B cell (primary cell): ENCODE data around the gene ADH4. TPM values are rescaled to one million over a fixed set of nuclear protein-coding genes. Genes with fewer than 3 reads are reported as not detected.

ENCODE experiments used
- ATAC-seq: fragments of 200-7000 bp; cut with Tn5 transposase; one replicate; pipeline ENCODE4 v1.10.0; 2021; ENCODE audit warnings: low read depth, mild to moderate bottlenecking, moderate number of reproducible peaks, moderate library complexity
- CTCF ChIA-PET: fragments of 350-600 bp; sonication (Branson Sonifier 250); formaldehyde crosslinking; loops from one replicate; lab custom pipeline; 2021; ENCODE audit warnings: antibody characterized with exemption, inconsistent platforms; lab: Charles Lee
- POLR2A ChIA-PET: fragments of 350-600 bp; sonication (Branson Sonifier 250); formaldehyde crosslinking; loops from one replicate; lab custom pipeline; 2021; ENCODE audit warnings: antibody characterized with exemption; lab: Charles Lee
- DNase-seq: peaks from one replicate; pipeline ENCODE4 v3.0.0; 2013
- H2AFZ ChIP-seq: 2 replicates; pipeline ENCODE4 v1.6.1; 2012; ENCODE audit warnings: mild to moderate bottlenecking, low read depth, low read length; ENCODE audit not compliant: insufficient read depth, poor library complexity, severe bottlenecking
- H3K27ac ChIP-seq, 2 donors: 1 replicate in 1 of 2; 2 replicates in 1 of 2; pipeline ENCODE4 v1.5.1; 2012 to 2013; ENCODE audit warnings: low read length in 2 of 2, mild to moderate bottlenecking in 2 of 2, moderate library complexity in 1 of 2
- H3K27me3 ChIP-seq, 4 experiments: fragments of 200-600 bp in 1 of 4; sonication (generic) in 1 of 4; replicated peaks in 1 of 4; 1 replicate in 2 of 4; 2 replicates in 2 of 4; pipeline versions ENCODE4 v1.6.1 to v1.7.0; 2013 to 2016; ENCODE audit warnings: low read length in 3 of 4, mild to moderate bottlenecking in 2 of 4, mixed read lengths in 1 of 4, moderate library complexity in 1 of 4; ENCODE audit not compliant: insufficient read depth in 4 of 4, control insufficient read depth in 3 of 4; ENCODE audit errors: control extremely low read depth in 1 of 4
- H3K36me3 ChIP-seq, 2 experiments: replicated peaks in 1 of 2; 1 replicate in 1 of 2; 2 replicates in 1 of 2; pipeline versions ENCODE4 v1.6.1 to v1.7.1; 2013; ENCODE audit warnings: low read length in 1 of 2; ENCODE audit not compliant: insufficient read depth in 2 of 2, control insufficient read depth in 1 of 2; ENCODE audit errors: control extremely low read depth in 1 of 2, extremely low read depth in 1 of 2
- H3K4me1 ChIP-seq, 2 donors: fragments of 200-600 bp in 1 of 2; sonication (generic) in 1 of 2; 1 replicate in 1 of 2; 2 replicates in 1 of 2; pipeline versions ENCODE4 v1.5.1 to v1.6.1; 2013 to 2017; ENCODE audit warnings: low read length in 2 of 2; ENCODE audit not compliant: control insufficient read depth in 2 of 2, insufficient read depth in 2 of 2
- H3K4me2 ChIP-seq: replicated peaks from 2 replicates; pipeline ENCODE3; 2012; ENCODE audit warnings: mild to moderate bottlenecking, low read depth, low read length; ENCODE audit not compliant: poor library complexity, severe bottlenecking
- H3K4me3 ChIP-seq, 5 experiments: fragments of 200-600 bp in 1 of 5; sonication (generic) in 1 of 5; 1 replicate in 3 of 5; 2 replicates in 2 of 5; pipeline versions ENCODE4 v1.5.1 to v1.7.0; 2011 to 2016; ENCODE audit warnings: low read length in 4 of 5, mild to moderate bottlenecking in 4 of 5, low read depth in 2 of 5, control low read depth in 1 of 5, moderate library complexity in 1 of 5; ENCODE audit not compliant: insufficient read depth in 1 of 5; ENCODE audit errors: control extremely low read depth in 1 of 5, extremely low read depth in 1 of 5
- H3K79me2 ChIP-seq: fragments of 200-600 bp; sonication (generic); one replicate; pipeline ENCODE4 v1.6.0; 2016; ENCODE audit warnings: low read length; ENCODE audit not compliant: control insufficient read depth, insufficient read depth
- H3K9ac ChIP-seq: fragments of 200-600 bp; sonication (generic); 2 replicates; pipeline ENCODE4 v1.6.1; 2017; ENCODE audit warnings: mild to moderate bottlenecking, low read length, moderate library complexity
- H3K9me3 ChIP-seq, 3 donors: one replicate each; pipeline versions ENCODE4 v1.6.1 to v1.7.1; 2013; ENCODE audit warnings: low read length in 2 of 3; ENCODE audit not compliant: control insufficient read depth in 2 of 3, insufficient read depth in 1 of 3; ENCODE audit errors: control extremely low read depth in 1 of 3
- H4K20me1 ChIP-seq: 2 replicates; pipeline ENCODE4 v1.6.0; 2012; ENCODE audit warnings: mild to moderate bottlenecking, low read length; ENCODE audit not compliant: insufficient read depth, control insufficient read depth, poor library complexity, severe bottlenecking
- H3K27ac Mint-ChIP-seq: one replicate; pipeline ENCODE4 v1.8.0; 2021; ENCODE audit warnings: mixed read lengths
- H3K27me3 Mint-ChIP-seq: one replicate; pipeline ENCODE4 v1.8.0; 2021; ENCODE audit warnings: mixed read lengths
- H3K4me1 Mint-ChIP-seq: one replicate; pipeline ENCODE4 v1.8.0; 2021; ENCODE audit warnings: mixed read lengths
- H3K4me3 Mint-ChIP-seq: one replicate; pipeline ENCODE4 v1.8.0; 2021; ENCODE audit warnings: mixed read lengths
- H3K9me3 Mint-ChIP-seq: one replicate; pipeline ENCODE4 v1.8.0; 2022; ENCODE audit warnings: mixed read lengths; ENCODE audit not compliant: insufficient read depth
- EZH2 ChIP-seq: IDR thresholded peaks from 2 replicates; pipeline ENCODE4 v1.6.1; 2012; ENCODE audit warnings: borderline replicate concordance, low read depth, mild to moderate bottlenecking, moderate library complexity, low read length; ENCODE audit not compliant: insufficient read depth, poor library complexity, severe bottlenecking
- WGBS: methylation state at CpG from one replicate; pipeline ENCODE4 v1.1.5; 2013; ENCODE audit warnings: missing lambda C conversion rate; ENCODE audit not compliant: insufficient coverage; 5-methylcytosine and 5-hydroxymethylcytosine counted together
- intact Hi-C: fragments of 100-400 bp; cut with micrococcal nuclease; formaldehyde crosslinking; loops from one replicate; pipeline ENCODE4 v1.10.0; 2022
- polyA plus RNA-seq: library from polyadenylated mRNA; depleted of rRNA; stranded (reverse); fragments of >200 nt; gene quantifications from 2 replicates; pipeline ENCODE4 v1.2.3, GENCODE V29; 2012
- total RNA-seq, 2 donors: library from RNA; stranded (reverse); fragments of 120-200 nt in 1 of 2; gene quantifications; 1 replicate in 1 of 2; 2 replicates in 1 of 2; pipeline versions ENCODE4 v1.2.3 to v1.2.4, GENCODE V29; 2013 to 2022
- TF ChIP-seq, protein P1 (sequence below): fragments of 200-600 bp; IDR thresholded peaks from one replicate; pipeline ENCODE4 v1.8.0; 2022; ENCODE audit warnings: antibody characterized with exemption, mild to moderate bottlenecking

The ADH4 gene
- total and polyA plus RNA-seq, 2 donors (not counting 1 experiment from before 2014, with no cell fraction given) = not detected

DNA sequence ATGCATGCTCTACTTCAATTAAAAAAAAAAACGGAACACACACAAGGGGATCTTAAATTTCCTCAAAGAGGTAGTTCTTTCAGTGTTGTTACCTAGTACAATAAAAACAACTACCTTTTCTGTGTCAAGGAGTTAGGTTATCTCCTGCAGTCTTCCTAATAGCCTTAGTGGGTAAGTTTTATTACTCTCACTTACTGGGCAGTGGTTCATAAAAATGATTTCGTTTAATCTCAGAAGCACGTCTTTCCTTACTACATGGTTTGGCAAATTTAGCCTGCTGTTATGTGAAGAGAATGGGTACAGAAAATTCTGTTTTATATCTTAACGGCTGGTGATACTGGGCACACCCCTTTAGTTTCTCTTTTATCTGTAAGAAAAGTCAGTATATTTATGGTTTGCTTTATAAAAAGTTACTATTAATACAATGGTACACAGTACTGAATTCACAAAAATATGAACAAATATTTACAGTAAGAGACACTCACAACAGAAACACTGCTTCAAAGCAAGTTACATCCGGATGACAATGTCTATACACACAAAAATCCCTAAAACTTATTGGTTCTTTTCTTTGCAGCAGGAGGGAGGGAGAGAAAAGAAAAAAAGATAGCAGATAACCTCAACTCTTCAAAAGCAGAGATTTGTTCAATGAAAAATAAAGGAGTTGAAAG, 64.3 kb downstream of the ADH4 start:
- POLR2A ChIA-PET = no interaction called here
- WGBS = no CpG with 5 or more reads among the region's 5 CpGs
- TF ChIP-seq, protein P1, sequence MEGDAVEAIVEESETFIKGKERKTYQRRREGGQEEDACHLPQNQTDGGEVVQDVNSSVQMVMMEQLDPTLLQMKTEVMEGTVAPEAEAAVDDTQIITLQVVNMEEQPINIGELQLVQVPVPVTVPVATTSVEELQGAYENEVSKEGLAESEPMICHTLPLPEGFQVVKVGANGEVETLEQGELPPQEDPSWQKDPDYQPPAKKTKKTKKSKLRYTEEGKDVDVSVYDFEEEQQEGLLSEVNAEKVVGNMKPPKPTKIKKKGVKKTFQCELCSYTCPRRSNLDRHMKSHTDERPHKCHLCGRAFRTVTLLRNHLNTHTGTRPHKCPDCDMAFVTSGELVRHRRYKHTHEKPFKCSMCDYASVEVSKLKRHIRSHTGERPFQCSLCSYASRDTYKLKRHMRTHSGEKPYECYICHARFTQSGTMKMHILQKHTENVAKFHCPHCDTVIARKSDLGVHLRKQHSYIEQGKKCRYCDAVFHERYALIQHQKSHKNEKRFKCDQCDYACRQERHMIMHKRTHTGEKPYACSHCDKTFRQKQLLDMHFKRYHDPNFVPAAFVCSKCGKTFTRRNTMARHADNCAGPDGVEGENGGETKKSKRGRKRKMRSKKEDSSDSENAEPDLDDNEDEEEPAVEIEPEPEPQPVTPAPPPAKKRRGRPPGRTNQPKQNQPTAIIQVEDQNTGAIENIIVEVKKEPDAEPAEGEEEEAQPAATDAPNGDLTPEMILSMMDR = no peak
- TF ChIP-seq EZH2 = no peak
- Mint-ChIP-seq H3K27me3 (no peaks in the 10 kb centered on the region), H3K4me1 (peaks cover 1% of the 10 kb centered on the region), H3K9me3 (no peaks in the 10 kb centered on the region), H3K4me3 (no peak overlapping the region), H3K27ac (no peak overlapping the region)
- no peak overlapping the region for H3K4me2 ChIP-seq
- no peaks in the 10 kb centered on the region for H4K20me1 ChIP-seq
- CTCF ChIA-PET = no interaction called here
- H3K4me3 ChIP-seq = no peak overlapping the region
- DNase-seq (no peak), ATAC-seq (no peak)
- no peaks in the 10 kb centered on the region for H3K79me2 ChIP-seq
- H2AFZ ChIP-seq = no peak overlapping the region
- H3K36me3 ChIP-seq = peaks cover 6 to 93% of the 10 kb centered on the region in 2 experiments
- no peak overlapping the region for H3K27ac ChIP-seq
- no peaks in the 10 kb centered on the region for H3K9me3 ChIP-seq
- H3K4me1 ChIP-seq = no peaks in the 10 kb centered on the region
- no peak overlapping the region for H3K9ac ChIP-seq
- no peaks in the 10 kb centered on the region for H3K27me3 ChIP-seq
- intact Hi-C loops = no loop called here

DNA sequence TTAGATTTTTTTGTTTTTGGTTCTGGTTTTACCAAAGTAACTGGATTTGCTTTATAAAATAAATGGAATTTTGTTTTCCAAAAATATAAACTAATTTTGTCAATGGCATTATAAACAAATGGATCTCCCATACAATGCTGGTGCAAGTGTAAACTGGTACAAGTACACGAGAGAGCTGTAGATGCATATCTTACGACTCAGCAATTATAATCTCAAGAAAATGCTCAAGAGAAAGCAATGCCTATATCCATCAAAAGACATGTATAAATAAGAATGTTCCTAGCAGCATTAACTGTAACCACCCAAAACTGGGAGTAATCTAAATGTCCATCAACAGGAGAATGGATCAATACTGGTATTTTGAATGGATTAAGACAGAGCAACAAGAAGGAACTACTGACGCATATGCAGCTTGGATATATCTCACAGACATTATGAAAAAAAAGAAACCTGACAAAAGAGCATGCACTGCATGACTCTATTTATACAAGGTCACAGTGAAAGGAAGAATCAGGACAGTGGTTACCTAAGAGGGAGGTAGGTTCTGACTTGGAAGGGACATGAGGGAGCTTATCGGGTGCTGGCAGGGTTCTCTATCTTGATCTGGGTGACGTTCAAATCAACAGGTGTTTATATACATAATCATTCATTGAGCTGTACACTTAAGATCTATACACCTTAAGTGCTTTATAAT, 65.0 kb downstream of the ADH4 start:
- no peak overlapping the region for H3K27ac Mint-ChIP-seq
- Histone ChIP-seq H3K4me1 (no peaks in the 10 kb centered on the region), H3K4me3 (no peak overlapping the region), H3K9ac (no peak overlapping the region), H4K20me1 (no peaks in the 10 kb centered on the region), H3K27ac (no peak overlapping the region), H3K27me3 (no peaks in the 10 kb centered on the region), H3K4me2 (no peak overlapping the region), H3K79me2 (no peaks in the 10 kb centered on the region), H2AFZ (no peak overlapping the region), H3K9me3 (no peaks in the 10 kb centered on the region), H3K36me3 (peaks cover 4 to 91% of the 10 kb centered on the region in 2 experiments)
- peaks cover 1% of the 10 kb centered on the region for H3K4me1 Mint-ChIP-seq
- TF ChIP-seq, protein P1 = no peak
- TF ChIP-seq EZH2 = no peak
- H3K27me3 Mint-ChIP-seq = no peaks in the 10 kb centered on the region
- ATAC-seq (no peak), DNase-seq (no peak)
- no peak overlapping the region for H3K4me3 Mint-ChIP-seq
- WGBS = no CpG with 5 or more reads among the region's 5 CpGs
- ChIA-PET CTCF (no interaction called here), POLR2A (no interaction called here)
- intact Hi-C loops = no loop called here
- H3K9me3 Mint-ChIP-seq = no peaks in the 10 kb centered on the region
